Kidney epithelial cell (primary cell): ENCODE measurements around the gene PRKCD. TPM values are rescaled to one million over a fixed set of nuclear protein-coding genes. Genes with fewer than 3 reads are reported as not detected.

ENCODE experiments used
- DNase-seq: peaks from one replicate; pipeline ENCODE4 v3.0.0-alpha.2; 2010; ENCODE audit warnings: low read depth
- H3K27me3 ChIP-seq: 2 replicates; pipeline ENCODE4 v1.6.0; 2011; ENCODE audit warnings: low read length; ENCODE audit not compliant: control insufficient read depth, insufficient read depth
- H3K36me3 ChIP-seq: 2 replicates; pipeline ENCODE4 v1.5.1; 2011; ENCODE audit warnings: low read length; ENCODE audit not compliant: control insufficient read depth, insufficient read depth
- H3K4me3 ChIP-seq: 2 replicates; pipeline ENCODE4 v1.5.1; 2011; ENCODE audit warnings: low read depth, mild to moderate bottlenecking, control low read depth, low read length
- CTCF ChIP-seq: IDR thresholded peaks from 2 replicates; pipeline ENCODE4 v1.5.1; 2011; ENCODE audit warnings: mild to moderate bottlenecking, moderate library complexity, low read length, control low read depth, inconsistent platforms; ENCODE audit not compliant: insufficient read depth, poor library complexity, severe bottlenecking
- total RNA-seq: library from RNA; depleted of rRNA; stranded (reverse); fragments of >200 nt; gene quantifications from 2 replicates; pipeline ENCODE4 v1.2.3, GENCODE V29; 2015

Gene PRKCD
- total RNA-seq, 1 donor from 2014 or later: 6.9 TPM

GRCh38 chr3:53221345-53221744 is 60.3 kb downstream of the PRKCD start:
- H3K4me3 ChIP-seq: no peak overlapping the region
- DNase-seq: no peak
- peaks cover 5% of the 10 kb centered on the region for H3K36me3 ChIP-seq
- H3K27me3 ChIP-seq: no peaks in the 10 kb centered on the region
- no peak for TF ChIP-seq CTCF

GRCh38 chr3:53221827-53222182 is 60.8 kb downstream of the PRKCD start:
- no peak overlapping the region for H3K4me3 ChIP-seq
- H3K27me3 ChIP-seq: no peaks in the 10 kb centered on the region
- TF ChIP-seq CTCF: no peak
- no peak for DNase-seq
- H3K36me3 ChIP-seq: peaks cover 6% of the 10 kb centered on the region

GRCh38 chr3:53222183-53222901 is 61.3 kb downstream of the PRKCD start:
- H3K36me3 ChIP-seq: peaks cover 9% of the 10 kb centered on the region
- TF ChIP-seq CTCF: no peak
- no peak for DNase-seq

GRCh38 chr3:53223025-53223424 is 62.0 kb downstream of the PRKCD start:
- Histone ChIP-seq H3K27me3 (no peaks in the 10 kb centered on the region), H3K36me3 (peaks cover 9% of the 10 kb centered on the region), H3K4me3 (no peak overlapping the region)
- no peak for DNase-seq
- no peak for TF ChIP-seq CTCF

More at GRCh38 chr3:53222183-53222901, 61.3 kb downstream of the PRKCD start:
- Histone ChIP-seq H3K27me3 (no peaks in the 10 kb centered on the region), H3K4me3 (no peak overlapping the region)

- no peaks in the 10 kb centered on the region for H3K27me3 ChIP-seq
- H3K4me3 ChIP-seq: no peak overlapping the region
- TF ChIP-seq CTCF: no peak
- H3K36me3 ChIP-seq: peaks cover 14% of the 10 kb centered on the region
- no peak for DNase-seq
Observed at GRCh38 chr3:53223541-53223966, 62.5 kb downstream of the PRKCD start.

- DNase-seq: no peak
- TF ChIP-seq CTCF: no peak
- Histone ChIP-seq H3K4me3 (no peak overlapping the region), H3K27me3 (no peaks in the 10 kb centered on the region), H3K36me3 (peaks cover 15% of the 10 kb centered on the region)
Observed at GRCh38 chr3:53224026-53224425, 63.0 kb downstream of the PRKCD start.
